ENCODE measurements around the gene DYNLT4.
A peak's percentile ranks its signal among the peaks of the same experiment; 100 is the strongest.
"Not testable (repeated sequence)": the region's sequence is repeated elsewhere in the genome, so short reads cannot be mapped to it uniquely, and the experiment has no call there.

DYNLT4 gene

GRCh38 chr1:44776730-44777068 lies 30.5 kb downstream of the DYNLT4 start:
- peak overlapping the region; percentile 98 for H3K4me3 ChIP-seq (ENCODE audit: low read depth, low read length)
- no peak for TF ChIP-seq CTCF (IDR thresholded peaks at IDR 0.05; ENCODE audit: borderline replicate concordance, insufficient read depth, low read depth, low read length)

- no peak for TF ChIP-seq CTCF (IDR thresholded peaks at IDR 0.05; ENCODE audit: borderline replicate concordance, insufficient read depth, low read depth, low read length)
- peak overlapping the region; percentile 98 for H3K4me3 ChIP-seq (ENCODE audit: low read depth, low read length)
These were observed 31.0 kb downstream of the DYNLT4 start for GRCh38 chr1:44775930-44776729.

GRCh38 chr1:44775078-44775929 lies 31.8 kb downstream of the DYNLT4 start, which contains the start of gene RPS8:
TSS of gene RPS8 (plus strand) at chr1:44775540. CDS start at chr1:44775597, 57 bp downstream.
- H3K4me3 ChIP-seq (ENCODE audit: low read depth, low read length): peak within 1 kb of the TSS; percentile 98
- TF ChIP-seq CTCF (IDR thresholded peaks at IDR 0.05; ENCODE audit: borderline replicate concordance, insufficient read depth, low read depth, low read length): no peak

- not testable (repeated sequence) for H3K4me3 ChIP-seq (ENCODE audit: low read depth, low read length)
These were observed 40.7 kb downstream of the DYNLT4 start for GRCh38 chr1:44766421-44766820.

GRCh38 chr1:44760876-44761275 lies 46.3 kb downstream of the DYNLT4 start:
- H3K4me3 ChIP-seq (ENCODE audit: low read depth, low read length): no peak overlapping the region
- no peak for TF ChIP-seq CTCF (IDR thresholded peaks at IDR 0.05; ENCODE audit: borderline replicate concordance, insufficient read depth, low read depth, low read length)

GRCh38 chr1:44759077-44759476 lies 48.1 kb downstream of the DYNLT4 start:
- TF ChIP-seq CTCF (IDR thresholded peaks at IDR 0.05; ENCODE audit: borderline replicate concordance, insufficient read depth, low read depth, low read length): no peak
- H3K4me3 ChIP-seq (ENCODE audit: low read depth, low read length): no peak overlapping the region

GRCh38 chr1:44757420-44757819 lies 49.7 kb downstream of the DYNLT4 start:
- no peak for TF ChIP-seq CTCF (IDR thresholded peaks at IDR 0.05; ENCODE audit: borderline replicate concordance, insufficient read depth, low read depth, low read length)
- H3K4me3 ChIP-seq (ENCODE audit: low read depth, low read length): no peak overlapping the region
